Measurements from ENCODE around the gene OSBP.
"Not testable (repeated sequence)": the region's sequence is repeated elsewhere in the genome, so short reads cannot be mapped to it uniquely, and the experiment has no call there.

OSBP gene

GRCh38 chr11:59615637-59616395 is at the start of gene OSBP:
OSBP (minus strand) TSS chr11:59615774; CDS start chr11:59615664, 110 bp downstream.
- peak; percentile 100 for DNase-seq

- no peak for DNase-seq
Observed at GRCh38 chr11:59660621-59661020, 45.0 kb upstream of the OSBP start.

- no peak for DNase-seq
Observed at GRCh38 chr11:59659981-59660380, 44.4 kb upstream of the OSBP start.

GRCh38 chr11:59658036-59658435 is 42.5 kb upstream of the OSBP start:
- DNase-seq: no peak

GRCh38 chr11:59654893-59655292 is 39.3 kb upstream of the OSBP start:
- DNase-seq: no peak

GRCh38 chr11:59647245-59647980 is 31.8 kb upstream of the OSBP start:
- no peak for DNase-seq

GRCh38 chr11:59644528-59644927 is 29.0 kb upstream of the OSBP start:
- DNase-seq: no peak

GRCh38 chr11:59643390-59643789 is 27.8 kb upstream of the OSBP start:
- DNase-seq: no peak

- DNase-seq: no peak
Observed at GRCh38 chr11:59641156-59641555, 25.6 kb upstream of the OSBP start.

GRCh38 chr11:59630493-59630892 is 14.9 kb upstream of the OSBP start:
- DNase-seq: no peak

GRCh38 chr11:59629996-59630395 is 14.4 kb upstream of the OSBP start:
- DNase-seq: no peak

GRCh38 chr11:59626969-59627368 is 11.4 kb upstream of the OSBP start:
- not testable (repeated sequence) for DNase-seq

- no peak for DNase-seq
Observed at GRCh38 chr11:59625703-59626102, 10.1 kb upstream of the OSBP start.

GRCh38 chr11:59617876-59618275 is 2.3 kb upstream of the OSBP start:
- DNase-seq: no peak

- peak; percentile 66 for DNase-seq
Observed at GRCh38 chr11:59616396-59616982, 915 bp upstream of the OSBP start.

- DNase-seq: peak; percentile 76
Observed at GRCh38 chr11:59615120-59615636, 396 bp downstream of the OSBP start.

- peak; percentile 32 for DNase-seq
Observed at GRCh38 chr11:59614277-59615119, 1.1 kb downstream of the OSBP start.

- DNase-seq: peak; percentile 87
Observed at GRCh38 chr11:59611570-59612565, 3.7 kb downstream of the OSBP start.

- DNase-seq: no peak
Observed at GRCh38 chr11:59610289-59610688, 5.3 kb downstream of the OSBP start.

- DNase-seq: no peak
Observed at GRCh38 chr11:59607703-59608454, 7.7 kb downstream of the OSBP start.

GRCh38 chr11:59602432-59602831 is 13.1 kb downstream of the OSBP start:
- DNase-seq: no peak

All from DMS53 (cell line).